ENCODE data around the gene DCLK1. TPM values are rescaled to one million over a fixed set of nuclear protein-coding genes. Genes with fewer than 3 reads are reported as not detected.

The DCLK1 gene
- total RNA-seq, 1 donor from 2014 or later, result not detected

GRCh38 chr13:35882722-35883497 lies 248.3 kb downstream of the DCLK1 start:
- H3K4me3 Mint-ChIP-seq, result no peak overlapping the region
- DNase-seq, result no peak
- no peak overlapping the region for H3K27ac Mint-ChIP-seq
- H3K36me3 Mint-ChIP-seq (ENCODE audit: low read depth), result no peaks in the 10 kb centered on the region
- no peaks in the 10 kb centered on the region for H3K4me1 Mint-ChIP-seq
- H3K27me3 Mint-ChIP-seq, result no peaks in the 10 kb centered on the region
- no peaks in the 10 kb centered on the region for H3K9me3 Mint-ChIP-seq
- intact Hi-C loops (cut with micrococcal nuclease), result no loop called here

GRCh38 chr13:35881360-35881759 lies 249.8 kb downstream of the DCLK1 start:
- H3K4me1 Mint-ChIP-seq, result no peaks in the 10 kb centered on the region

GRCh38 chr13:35879111-35879510 lies 252.1 kb downstream of the DCLK1 start:
- H3K27me3 Mint-ChIP-seq, result no peaks in the 10 kb centered on the region
- no peak overlapping the region for H3K27ac Mint-ChIP-seq
- H3K4me3 Mint-ChIP-seq, result no peak overlapping the region
- intact Hi-C loops (cut with micrococcal nuclease), result no loop called here
- no peak for DNase-seq
- H3K36me3 Mint-ChIP-seq (ENCODE audit: low read depth), result no peaks in the 10 kb centered on the region
- H3K9me3 Mint-ChIP-seq, result peaks cover 5% of the 10 kb centered on the region
- H3K4me1 Mint-ChIP-seq, result no peaks in the 10 kb centered on the region

More at GRCh38 chr13:35881360-35881759, 249.8 kb downstream of the DCLK1 start:
- no peak overlapping the region for H3K27ac Mint-ChIP-seq
- intact Hi-C loops (cut with micrococcal nuclease), result no loop called here
- no peak overlapping the region for H3K4me3 Mint-ChIP-seq
- no peaks in the 10 kb centered on the region for H3K36me3 Mint-ChIP-seq (ENCODE audit: low read depth)
- H3K27me3 Mint-ChIP-seq, result no peaks in the 10 kb centered on the region
- H3K9me3 Mint-ChIP-seq, result no peaks in the 10 kb centered on the region
- no peak for DNase-seq

GRCh38 chr13:35876601-35877000 lies 254.6 kb downstream of the DCLK1 start:
- Mint-ChIP-seq H3K9me3 (peaks cover 5% of the 10 kb centered on the region), H3K4me3 (no peak overlapping the region), H3K27me3 (no peaks in the 10 kb centered on the region), H3K27ac (no peak overlapping the region), H3K36me3 (ENCODE audit: low read depth) (no peaks in the 10 kb centered on the region), H3K4me1 (no peaks in the 10 kb centered on the region)
- no peak for DNase-seq
- intact Hi-C loops (cut with micrococcal nuclease), result no loop called here

- no peaks in the 10 kb centered on the region for H3K36me3 Mint-ChIP-seq (ENCODE audit: low read depth)
- no peaks in the 10 kb centered on the region for H3K27me3 Mint-ChIP-seq
- H3K4me1 Mint-ChIP-seq, result no peaks in the 10 kb centered on the region
- peaks cover 5% of the 10 kb centered on the region for H3K9me3 Mint-ChIP-seq
- no peak for DNase-seq
- H3K27ac Mint-ChIP-seq, result no peak overlapping the region
- H3K4me3 Mint-ChIP-seq, result no peak overlapping the region
- intact Hi-C loops (cut with micrococcal nuclease), result no loop called here
Measured at GRCh38 chr13:35874704-35875103, 256.5 kb downstream of the DCLK1 start.

- no peaks in the 10 kb centered on the region for H3K36me3 Mint-ChIP-seq (ENCODE audit: low read depth)
- no peak overlapping the region for H3K4me3 Mint-ChIP-seq
- no peaks in the 10 kb centered on the region for H3K27me3 Mint-ChIP-seq
- intact Hi-C loops (cut with micrococcal nuclease), result no loop called here
- peaks cover 5% of the 10 kb centered on the region for H3K9me3 Mint-ChIP-seq
- DNase-seq, result no peak
- H3K27ac Mint-ChIP-seq, result no peak overlapping the region
- no peaks in the 10 kb centered on the region for H3K4me1 Mint-ChIP-seq
Measured at GRCh38 chr13:35872369-35872768, 258.8 kb downstream of the DCLK1 start.

GRCh38 chr13:35871561-35871960 lies 259.6 kb downstream of the DCLK1 start:
- H3K27ac Mint-ChIP-seq, result no peak overlapping the region
- DNase-seq, result no peak
- H3K27me3 Mint-ChIP-seq, result no peaks in the 10 kb centered on the region
- intact Hi-C loops (cut with micrococcal nuclease), result no loop called here
- peaks cover 5% of the 10 kb centered on the region for H3K9me3 Mint-ChIP-seq
- H3K36me3 Mint-ChIP-seq (ENCODE audit: low read depth), result no peaks in the 10 kb centered on the region
- no peak overlapping the region for H3K4me3 Mint-ChIP-seq
- no peaks in the 10 kb centered on the region for H3K4me1 Mint-ChIP-seq

- intact Hi-C loops (cut with micrococcal nuclease), result no loop called here
- DNase-seq, result no peak
- Mint-ChIP-seq H3K27me3 (no peaks in the 10 kb centered on the region), H3K4me1 (no peaks in the 10 kb centered on the region), H3K4me3 (no peak overlapping the region), H3K9me3 (no peaks in the 10 kb centered on the region), H3K27ac (no peak overlapping the region), H3K36me3 (ENCODE audit: low read depth) (no peaks in the 10 kb centered on the region)
Measured at GRCh38 chr13:35866801-35867200, 264.4 kb downstream of the DCLK1 start.

GRCh38 chr13:35865341-35866240 lies 265.6 kb downstream of the DCLK1 start:
- intact Hi-C loops (cut with micrococcal nuclease), result no loop called here
- Mint-ChIP-seq H3K4me3 (no peak overlapping the region), H3K9me3 (no peaks in the 10 kb centered on the region), H3K36me3 (ENCODE audit: low read depth) (no peaks in the 10 kb centered on the region), H3K4me1 (no peaks in the 10 kb centered on the region), H3K27ac (no peak overlapping the region), H3K27me3 (no peaks in the 10 kb centered on the region)
- no peak for DNase-seq

GRCh38 chr13:35860661-35861060 lies 270.5 kb downstream of the DCLK1 start:
- intact Hi-C loops (cut with micrococcal nuclease), result no loop called here

GRCh38 chr13:35859981-35860380 lies 271.2 kb downstream of the DCLK1 start:
- Mint-ChIP-seq H3K36me3 (ENCODE audit: low read depth) (no peaks in the 10 kb centered on the region), H3K27me3 (peaks cover 9% of the 10 kb centered on the region)

More at GRCh38 chr13:35860661-35861060, 270.5 kb downstream of the DCLK1 start:
- Mint-ChIP-seq H3K4me3 (no peak overlapping the region), H3K27me3 (peaks cover 6% of the 10 kb centered on the region), H3K36me3 (ENCODE audit: low read depth) (no peaks in the 10 kb centered on the region), H3K4me1 (no peaks in the 10 kb centered on the region), H3K9me3 (no peaks in the 10 kb centered on the region), H3K27ac (no peak overlapping the region)
- DNase-seq, result no peak

GRCh38 chr13:35858665-35859064 lies 272.5 kb downstream of the DCLK1 start:
- intact Hi-C loops (cut with micrococcal nuclease), result no loop called here
- Mint-ChIP-seq H3K4me3 (no peak overlapping the region), H3K36me3 (ENCODE audit: low read depth) (no peaks in the 10 kb centered on the region), H3K9me3 (no peaks in the 10 kb centered on the region), H3K27me3 (peaks cover 9% of the 10 kb centered on the region), H3K4me1 (no peaks in the 10 kb centered on the region), H3K27ac (no peak overlapping the region)
- DNase-seq, result no peak

More at GRCh38 chr13:35859981-35860380, 271.2 kb downstream of the DCLK1 start:
- Mint-ChIP-seq H3K4me1 (no peaks in the 10 kb centered on the region), H3K27ac (no peak overlapping the region), H3K9me3 (no peaks in the 10 kb centered on the region), H3K4me3 (no peak overlapping the region)
- intact Hi-C loops (cut with micrococcal nuclease), result no loop called here
- no peak for DNase-seq

- Mint-ChIP-seq H3K27me3 (peaks cover 9% of the 10 kb centered on the region), H3K4me3 (no peak overlapping the region), H3K9me3 (no peaks in the 10 kb centered on the region), H3K4me1 (no peaks in the 10 kb centered on the region), H3K27ac (no peak overlapping the region), H3K36me3 (ENCODE audit: low read depth) (no peaks in the 10 kb centered on the region)
- intact Hi-C loops (cut with micrococcal nuclease), result no loop called here
- DNase-seq, result no peak
Measured at GRCh38 chr13:35857769-35858168, 273.4 kb downstream of the DCLK1 start.

GRCh38 chr13:35856721-35857364 lies 274.3 kb downstream of the DCLK1 start:
- Mint-ChIP-seq H3K4me1 (no peaks in the 10 kb centered on the region), H3K9me3 (no peaks in the 10 kb centered on the region), H3K4me3 (no peak overlapping the region), H3K27ac (no peak overlapping the region), H3K27me3 (peaks cover 9% of the 10 kb centered on the region), H3K36me3 (ENCODE audit: low read depth) (no peaks in the 10 kb centered on the region)
- intact Hi-C loops (cut with micrococcal nuclease), result no loop called here
- no peak for DNase-seq

Data from activated CD4-positive, alpha-beta T cell treated with anti-CD3 and anti-CD28 coated beads, Interleukin-2, amount 10 ng/mL, durations not matched to agents 24 days and 14 days (primary cell).